Kidney glomerular epithelial cell (primary cell): Measurements from ENCODE around the gene PARD3B.

Experiments
- DNase-seq: peaks from one replicate; lab custom pipeline; 2025; lab: John Stamatoyannopoulos, UW

PARD3B gene

DNA sequence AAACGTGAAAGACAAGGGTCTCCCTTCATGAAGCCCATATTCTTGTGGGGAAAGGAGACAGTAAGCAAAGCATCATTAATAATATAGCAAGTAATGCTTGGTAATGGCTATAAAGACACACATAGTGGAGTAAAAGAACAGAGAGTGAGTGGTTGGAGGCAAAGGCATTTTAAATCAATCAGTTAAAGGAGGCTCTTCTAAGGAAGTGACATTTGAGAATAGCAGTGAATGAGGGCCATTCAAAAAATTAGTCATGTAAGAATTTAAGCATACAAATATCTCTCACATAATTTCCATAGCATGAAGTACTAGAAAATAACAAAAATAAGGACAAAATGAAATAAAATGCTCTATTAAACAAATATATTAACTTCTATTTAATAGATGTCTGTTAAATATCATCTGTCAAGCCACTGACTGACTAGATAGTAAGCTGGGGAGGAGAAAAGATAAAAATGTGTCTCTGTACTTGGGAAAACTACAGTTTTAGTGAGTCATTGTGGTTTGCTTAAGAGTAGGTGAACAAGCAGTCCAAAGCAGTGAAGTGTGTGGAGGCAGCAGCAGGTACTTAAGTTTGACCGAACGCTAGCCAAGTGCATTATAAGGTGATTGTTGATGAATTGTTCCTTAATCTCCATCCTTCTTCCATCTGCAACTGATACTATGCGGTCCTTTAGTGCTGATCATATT lies 160.1 kb downstream of the PARD3B start:
- DNase-seq, result peak; percentile 62

DNA sequence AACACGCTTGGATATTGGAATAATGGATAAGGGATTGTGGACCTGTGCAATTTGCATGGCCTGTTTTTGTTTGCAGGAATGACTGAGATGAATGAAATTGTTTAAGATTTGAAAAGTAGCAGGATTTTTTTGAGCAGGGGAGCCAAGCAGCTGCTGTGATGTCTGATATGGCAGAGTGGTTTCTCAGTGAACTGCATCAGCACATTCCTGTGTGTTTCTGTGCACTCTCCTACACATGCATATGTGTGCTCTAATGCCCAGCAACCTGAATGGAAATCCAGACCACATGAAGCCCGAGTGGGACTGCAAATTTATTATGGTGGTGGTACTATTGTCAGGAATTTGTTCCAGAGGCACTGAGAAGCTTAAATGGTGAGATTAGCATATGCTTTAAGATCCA lies 161.7 kb downstream of the PARD3B start:
- peak; percentile 33 for DNase-seq

DNA sequence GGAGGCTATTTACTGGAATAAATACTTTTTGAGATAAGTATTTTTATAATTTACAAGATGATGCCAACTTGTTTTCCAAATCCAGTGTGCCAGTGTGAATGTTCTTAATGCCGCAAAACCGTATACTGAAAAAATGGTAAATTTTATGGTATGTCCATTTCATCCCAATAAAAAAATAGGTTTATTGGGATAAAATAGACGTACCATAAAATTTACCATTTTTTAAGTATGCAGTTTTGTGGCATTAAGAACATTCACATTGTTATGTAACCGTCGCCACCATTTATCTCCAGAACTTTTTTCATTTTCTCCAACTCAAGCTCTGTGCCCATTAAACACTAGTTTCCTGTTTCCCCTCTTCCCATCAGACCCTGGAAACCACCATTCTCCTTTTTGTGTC lies 167.9 kb downstream of the PARD3B start:
- no peak for DNase-seq

DNA sequence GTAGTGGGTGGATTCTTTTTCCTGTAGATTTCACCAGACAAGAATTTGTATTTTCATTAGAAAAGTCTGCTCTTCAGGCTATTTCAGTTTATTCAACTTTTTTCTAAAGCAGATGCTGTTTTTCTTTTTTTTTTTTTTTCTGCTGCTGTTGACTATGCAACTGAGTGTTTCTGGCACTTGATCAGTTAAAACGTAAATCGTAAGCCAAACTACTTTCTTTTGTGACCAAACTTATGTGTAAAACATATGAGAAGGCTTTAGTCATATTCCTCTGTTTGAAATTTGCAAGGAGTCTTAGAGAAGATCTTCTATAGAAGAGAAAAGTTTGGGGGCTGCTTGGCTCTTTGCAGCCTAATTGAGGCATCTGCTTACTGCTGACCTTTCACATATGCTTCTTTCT lies 170.1 kb downstream of the PARD3B start:
- DNase-seq, result no peak

DNA sequence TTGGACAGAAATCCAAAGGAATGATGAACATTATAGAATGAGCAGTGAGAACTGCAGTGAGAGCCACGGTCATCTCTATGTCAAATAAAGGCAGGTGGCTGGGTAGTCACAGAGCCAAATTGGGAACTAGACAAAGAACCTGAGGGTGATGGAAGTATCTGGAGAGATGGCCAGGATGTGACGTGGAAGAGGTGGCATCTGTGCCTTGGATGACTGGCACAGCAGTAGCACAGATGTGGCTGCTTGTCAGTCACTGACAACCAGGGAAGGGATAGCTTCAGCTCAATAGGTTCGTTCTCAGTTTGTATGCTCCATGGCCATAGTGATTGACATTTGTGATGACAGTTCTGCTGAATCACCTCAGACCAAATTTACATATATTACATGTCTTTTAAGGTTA lies 172.3 kb downstream of the PARD3B start:
- no peak for DNase-seq

DNA sequence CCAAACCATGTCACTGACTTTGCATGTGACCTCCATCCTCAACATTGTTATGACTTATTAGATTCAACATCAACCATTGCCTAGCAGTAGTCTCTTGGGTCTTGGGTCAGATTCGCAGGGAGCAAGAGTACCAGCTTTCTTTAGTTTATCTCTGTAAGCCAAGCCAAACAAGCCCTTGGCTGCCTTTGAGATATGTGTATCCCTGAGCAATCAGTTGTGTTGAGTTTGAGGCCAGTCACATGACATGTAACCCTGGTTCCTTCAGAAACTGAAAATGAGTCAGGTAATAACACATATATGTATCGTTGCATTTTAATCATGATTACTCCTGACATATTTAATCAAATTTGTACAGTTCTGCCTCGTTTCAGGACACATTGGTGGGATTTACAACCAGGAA lies 173.3 kb downstream of the PARD3B start:
- DNase-seq, result no peak

DNA sequence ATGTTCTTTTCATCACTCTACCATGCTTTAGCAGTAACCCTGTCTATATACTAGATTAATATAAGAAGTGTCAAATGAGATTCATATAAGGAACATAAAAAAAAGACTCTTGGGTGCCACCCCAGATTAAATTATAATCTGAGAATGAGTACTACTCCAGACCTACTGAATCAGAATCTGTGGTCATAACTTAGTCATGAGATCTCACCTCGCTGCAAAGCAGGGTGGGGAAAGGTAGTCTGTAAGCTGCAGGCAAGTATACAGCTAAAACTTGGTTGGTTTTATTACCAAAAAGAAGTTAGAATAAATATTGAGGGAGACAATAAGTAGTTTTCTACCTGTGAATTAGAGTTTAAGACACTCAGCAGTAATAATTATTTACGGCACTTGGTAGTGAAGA lies 175.6 kb downstream of the PARD3B start:
- no peak for DNase-seq

DNA sequence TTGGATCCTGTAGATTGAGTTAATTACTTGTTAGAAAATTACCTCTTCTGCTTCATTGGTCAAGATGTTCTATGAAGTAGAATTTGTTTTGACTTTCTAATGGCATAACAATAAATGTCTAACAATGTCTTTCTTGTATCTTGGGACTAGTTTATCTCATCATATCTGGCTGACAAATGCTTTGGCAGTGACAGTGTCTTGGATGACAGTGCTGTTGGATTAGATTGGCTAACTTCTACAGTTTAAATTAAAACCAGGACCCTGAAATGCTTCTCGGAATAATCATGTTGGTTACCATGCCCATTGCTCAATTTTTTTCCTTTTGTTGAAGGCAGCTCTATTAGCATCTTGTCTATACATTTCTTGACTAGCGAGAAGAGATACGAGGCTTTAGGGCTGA lies 176.9 kb downstream of the PARD3B start:
- DNase-seq, result no peak

DNA sequence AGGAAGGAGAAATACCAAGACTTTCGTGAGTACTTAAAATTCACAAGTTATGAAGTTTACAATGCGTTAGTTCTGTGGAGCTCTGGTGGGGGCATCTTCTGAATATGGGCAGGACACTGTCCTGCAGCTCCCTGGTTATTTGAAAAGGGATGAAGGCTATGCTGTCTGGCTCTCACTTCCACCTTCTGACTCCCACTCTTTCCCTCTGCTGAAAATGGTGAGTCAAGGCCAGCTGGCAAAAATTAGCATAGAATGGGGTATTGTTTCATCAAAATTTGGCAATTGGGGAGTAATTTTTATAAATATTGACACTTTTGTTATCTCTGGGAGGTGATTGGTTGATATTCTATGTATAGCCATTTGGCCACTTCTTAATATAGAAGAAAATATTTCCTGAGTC lies 177.4 kb downstream of the PARD3B start:
- DNase-seq, result no peak

DNA sequence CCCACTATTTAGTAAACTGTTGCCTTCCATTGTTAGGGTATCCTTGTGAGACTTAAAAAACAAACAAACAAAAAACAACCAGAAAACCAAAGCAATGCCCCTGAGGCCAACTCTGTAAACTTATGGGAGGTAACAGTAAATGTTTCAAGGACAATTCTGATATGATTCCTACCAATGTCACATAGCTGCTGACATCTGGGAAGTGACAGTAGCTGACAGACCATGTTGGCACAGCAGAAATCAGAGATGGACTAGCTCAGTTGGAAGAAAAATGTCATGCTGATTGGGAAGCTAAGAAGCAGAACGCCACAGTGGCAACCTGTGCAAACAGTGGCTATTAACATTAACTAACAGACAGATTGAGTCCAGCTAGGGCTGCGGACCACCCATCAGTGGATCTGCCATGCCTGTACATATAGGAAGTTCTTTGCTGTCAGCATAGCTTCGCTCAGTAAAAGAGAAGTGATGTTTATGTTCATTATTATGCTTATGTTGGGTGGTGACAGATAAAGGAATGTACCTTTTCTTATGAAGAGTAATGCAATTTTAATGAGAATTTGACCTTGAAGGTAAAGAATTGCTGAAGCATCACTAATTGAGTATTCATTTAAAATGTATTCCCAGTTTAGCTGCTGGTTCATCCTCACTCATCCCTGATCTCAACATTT lies 180.6 kb downstream of the PARD3B start:
- DNase-seq, result no peak

DNA sequence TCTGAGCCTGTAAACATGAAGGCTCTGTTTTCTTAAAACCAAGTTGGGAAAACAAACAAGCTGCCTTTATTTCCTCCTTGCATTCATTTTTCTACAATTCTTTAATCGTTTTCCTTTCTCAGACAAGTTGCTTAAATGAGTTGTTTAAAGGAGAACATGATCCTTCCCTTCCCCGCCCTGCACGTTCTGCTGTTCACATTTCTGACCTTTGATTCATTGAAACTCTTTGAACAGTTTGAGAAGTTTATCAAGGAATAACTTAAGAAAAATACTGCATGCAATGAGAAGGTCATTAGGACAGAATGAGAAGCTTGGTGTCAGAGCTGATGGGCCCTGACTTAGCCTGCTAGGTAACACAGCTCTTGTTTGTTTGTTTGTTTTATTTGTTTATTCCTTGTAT lies 181.6 kb downstream of the PARD3B start:
- no peak for DNase-seq

DNA sequence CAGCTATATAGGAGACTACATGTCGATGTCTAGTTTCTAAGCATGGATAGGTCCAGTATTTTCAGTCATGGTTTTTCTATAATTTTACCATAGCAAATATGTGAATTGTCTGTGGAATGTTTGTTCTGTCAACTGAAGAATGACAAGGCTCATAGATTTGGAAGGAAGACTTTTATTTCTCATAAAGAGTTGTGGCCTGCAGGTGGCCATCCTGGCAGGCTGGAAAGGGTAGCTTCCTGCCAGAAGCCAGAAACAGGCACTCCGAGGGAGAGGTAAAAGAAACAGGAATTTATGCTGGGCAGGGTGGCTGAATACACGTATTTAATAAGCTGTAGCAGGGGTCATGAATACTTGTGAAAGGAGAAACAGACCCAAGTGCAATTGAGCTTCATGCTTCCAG lies 182.1 kb downstream of the PARD3B start:
- DNase-seq, result no peak

DNA sequence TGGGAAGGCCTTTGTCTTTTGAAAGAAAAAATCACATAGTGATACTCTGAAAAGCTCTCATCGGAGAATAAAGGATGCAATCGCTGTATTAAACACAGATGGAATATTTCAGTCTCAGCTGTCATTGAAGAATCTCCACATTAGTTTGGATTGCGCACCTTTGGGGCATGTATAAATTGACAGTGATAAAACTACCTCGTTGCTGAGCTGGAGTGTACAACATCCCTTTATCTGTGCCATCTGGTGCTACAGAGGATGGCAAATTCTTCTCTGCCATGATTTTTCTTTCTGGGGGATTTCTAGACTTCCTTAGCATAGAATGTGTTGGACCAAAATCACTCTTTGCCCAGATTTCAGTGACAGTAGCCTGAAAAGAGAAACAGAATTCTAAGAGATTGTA lies 185.3 kb downstream of the PARD3B start:
- no peak for DNase-seq

DNA sequence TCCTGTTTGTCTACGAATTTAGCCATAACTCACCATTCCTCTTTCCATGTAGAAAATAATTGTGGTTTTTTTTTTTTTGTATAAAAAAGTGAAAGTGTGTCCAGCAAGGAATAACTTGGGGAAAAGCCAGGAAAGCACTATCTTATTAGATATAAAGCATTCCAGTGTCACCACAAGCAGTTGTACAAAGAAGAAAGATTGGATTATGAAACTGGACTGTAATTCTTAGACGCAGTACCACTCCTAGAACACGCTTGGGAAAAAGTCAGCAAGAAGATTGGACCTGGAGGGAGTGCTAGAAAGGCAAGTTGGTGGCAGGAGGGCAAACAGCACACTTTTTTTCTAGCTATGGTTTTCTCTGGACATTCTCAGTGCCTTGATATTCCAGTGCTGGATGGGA lies 186.7 kb downstream of the PARD3B start:
- DNase-seq, result peak; percentile 50

DNA sequence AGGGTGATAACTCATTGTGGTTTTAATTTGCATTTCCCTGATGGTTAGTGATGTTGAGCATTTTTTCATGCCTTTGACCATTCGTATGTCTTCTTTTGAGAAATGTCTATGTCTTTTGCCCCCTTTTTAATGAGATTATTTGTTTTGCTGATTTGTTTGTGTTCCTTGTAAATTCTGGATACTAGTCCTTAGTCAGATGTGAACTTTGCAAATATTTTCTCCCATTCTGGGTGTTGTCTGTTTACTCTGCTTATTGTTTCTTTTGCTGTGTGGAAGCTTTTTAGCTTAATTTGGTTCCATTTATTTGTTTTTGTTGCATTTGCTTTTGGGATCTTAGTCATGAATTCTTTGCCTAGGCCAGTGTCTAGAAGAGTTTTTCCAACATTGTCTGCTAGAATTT lies 192.0 kb downstream of the PARD3B start:
- DNase-seq, result no peak

DNA sequence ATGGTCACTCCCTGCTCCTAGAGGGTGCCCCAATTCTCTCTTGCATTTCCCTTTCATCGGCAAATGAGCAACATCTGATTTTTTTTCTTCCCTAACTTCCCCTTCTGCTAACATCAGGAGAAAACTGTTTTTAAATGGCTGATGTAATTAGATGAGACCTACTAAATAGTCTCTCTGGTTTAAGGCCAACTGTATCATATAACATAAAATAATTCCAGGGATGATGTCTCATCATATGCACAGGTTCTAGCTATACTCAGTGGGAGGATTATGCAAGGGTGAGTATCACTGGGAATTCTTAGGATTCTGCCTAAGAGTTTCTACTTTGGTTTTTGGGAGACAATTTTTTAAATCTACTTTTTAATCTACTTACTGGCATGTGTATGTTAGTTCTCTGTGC lies 193.4 kb downstream of the PARD3B start:
- no peak for DNase-seq

DNA sequence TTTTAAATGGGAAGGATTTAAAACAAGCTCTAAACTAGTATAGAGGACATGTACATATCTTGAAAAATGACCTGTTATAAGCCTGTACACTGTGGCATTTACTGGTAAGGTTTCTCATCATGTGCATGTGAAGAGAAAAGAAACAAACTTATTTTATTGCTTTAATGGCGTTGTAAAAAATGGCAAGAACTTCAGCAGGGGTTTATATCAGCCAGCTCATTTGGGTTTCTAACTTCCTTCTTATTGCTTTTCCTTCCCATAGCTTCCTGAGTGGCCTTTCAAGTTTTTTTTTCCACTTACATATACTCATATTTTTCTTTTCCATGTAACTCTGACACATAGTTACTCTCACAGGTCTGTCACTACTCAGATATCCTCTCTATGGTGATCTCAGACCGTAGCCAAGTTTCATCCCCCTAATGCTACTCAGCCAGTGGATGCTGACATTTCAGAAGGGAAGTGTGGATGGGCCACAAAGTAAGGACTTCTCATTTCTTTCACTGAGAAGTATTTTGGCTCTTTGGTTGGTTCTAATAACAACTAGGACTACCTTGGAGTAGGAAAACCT lies 198.2 kb downstream of the PARD3B start:
- DNase-seq, result no peak

DNA sequence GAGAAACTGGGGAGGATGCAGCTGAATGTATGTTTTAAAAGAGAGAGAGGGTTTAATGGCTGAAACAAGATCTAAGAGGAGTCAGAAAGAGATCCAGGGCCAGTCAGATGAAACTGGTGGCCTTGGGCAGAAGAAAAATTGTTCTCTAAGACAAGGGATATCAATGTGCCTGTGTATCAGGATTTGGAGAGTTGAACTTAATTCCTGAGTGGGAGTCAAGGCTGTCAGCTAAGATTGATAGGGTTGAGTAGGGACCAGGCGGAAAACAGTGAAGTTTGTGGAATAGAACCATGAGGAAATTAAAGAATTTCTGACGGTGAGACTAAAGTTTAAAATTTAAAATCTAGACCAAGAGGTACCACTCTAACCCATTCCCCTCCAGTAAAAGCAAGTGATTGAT lies 199.2 kb downstream of the PARD3B start:
- DNase-seq, result no peak

DNA sequence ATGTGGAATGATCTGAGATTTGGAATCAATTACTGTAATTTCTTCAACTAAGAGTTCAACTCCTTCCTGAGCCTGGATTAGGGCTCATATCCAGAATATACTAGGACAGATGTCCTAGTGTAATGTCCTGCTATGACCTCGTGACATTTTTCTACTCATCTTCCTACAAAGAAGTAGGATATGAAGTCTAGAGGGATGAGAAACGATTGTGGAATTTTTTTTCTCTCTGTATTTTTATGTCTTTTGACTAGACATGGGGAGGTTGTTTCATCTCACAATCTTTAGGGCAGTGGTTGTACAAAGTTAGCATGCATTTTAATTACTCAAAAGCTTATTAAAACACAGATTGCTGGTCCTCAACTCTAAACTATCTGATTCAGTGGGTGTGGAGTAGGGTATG lies 203.0 kb downstream of the PARD3B start:
- no peak for DNase-seq

DNA sequence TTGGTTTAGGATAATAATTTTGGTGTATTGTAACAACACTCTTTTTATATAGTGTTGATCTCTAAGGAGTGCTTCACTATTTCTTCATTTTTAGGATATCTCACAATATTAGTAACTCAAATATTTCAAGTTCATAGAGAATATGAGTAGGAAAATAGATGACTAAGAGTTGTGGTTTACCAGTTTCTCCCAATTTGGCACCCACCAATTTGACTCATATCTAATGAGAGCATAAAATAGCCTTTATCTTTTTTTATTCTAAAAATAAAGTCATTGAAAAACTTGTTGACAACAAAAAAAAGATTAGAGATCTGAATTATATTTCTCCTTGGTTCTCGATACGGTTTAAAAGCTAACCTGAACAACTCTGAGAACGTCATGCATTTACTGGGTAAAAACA lies 204.0 kb downstream of the PARD3B start:
- peak; percentile 17 for DNase-seq

DNA sequence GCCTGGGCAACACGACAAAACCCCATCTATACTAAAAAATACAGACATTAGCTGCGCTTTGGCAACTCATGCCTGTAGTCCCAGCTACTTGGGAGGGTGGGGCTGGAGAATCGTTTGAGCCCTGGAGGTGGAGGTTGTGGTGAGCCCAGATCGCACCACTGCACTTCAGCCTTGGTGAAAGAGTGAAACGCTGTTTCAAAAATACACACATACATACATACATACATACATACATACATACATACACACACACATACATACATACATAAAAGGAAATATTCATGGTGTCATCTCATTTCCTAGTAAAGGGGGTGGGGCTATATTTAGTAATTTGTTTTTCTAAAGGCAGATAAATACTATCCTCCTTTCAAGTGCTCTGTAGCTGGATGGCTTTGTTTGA lies 205.1 kb downstream of the PARD3B start:
- DNase-seq, result no peak

DNA sequence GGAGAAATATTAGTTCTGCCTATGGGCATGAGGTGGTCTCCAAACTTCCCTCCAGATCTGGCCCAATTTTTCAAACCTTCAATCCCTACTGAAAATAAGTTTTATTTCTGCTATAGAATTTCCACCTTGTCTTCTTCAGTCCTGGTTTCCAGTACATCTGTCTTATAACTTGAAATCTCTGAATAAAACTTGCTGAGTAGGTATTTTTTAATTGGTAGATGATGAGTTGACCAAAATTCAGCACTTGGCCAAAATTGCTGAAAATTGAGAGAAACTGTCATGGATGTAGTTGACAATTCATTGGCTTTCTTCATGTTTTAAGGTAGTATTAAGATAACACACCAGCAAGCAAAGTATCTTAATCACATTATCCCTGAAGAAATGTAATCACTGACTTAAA lies 206.2 kb downstream of the PARD3B start:
- DNase-seq, result no peak

DNA sequence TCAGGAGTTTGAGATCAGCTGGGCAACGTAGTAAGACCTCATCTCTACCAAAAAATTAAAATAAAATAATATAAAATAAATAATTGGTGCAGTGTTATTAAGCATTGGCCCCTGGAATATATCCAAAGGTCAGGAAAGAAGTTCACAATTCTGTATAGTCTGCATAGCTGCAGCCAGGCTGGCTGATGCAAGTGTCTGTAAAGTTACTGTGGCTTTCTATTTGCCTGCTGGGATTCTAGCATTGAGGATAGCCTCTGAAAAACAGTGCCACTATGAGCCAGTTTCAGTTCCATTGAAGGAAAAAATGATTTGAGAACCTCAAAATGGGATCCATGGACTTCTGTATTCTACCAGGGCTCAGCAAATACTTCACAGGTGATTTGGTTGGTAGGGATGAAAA lies 208.6 kb downstream of the PARD3B start:
- DNase-seq, result no peak

DNA sequence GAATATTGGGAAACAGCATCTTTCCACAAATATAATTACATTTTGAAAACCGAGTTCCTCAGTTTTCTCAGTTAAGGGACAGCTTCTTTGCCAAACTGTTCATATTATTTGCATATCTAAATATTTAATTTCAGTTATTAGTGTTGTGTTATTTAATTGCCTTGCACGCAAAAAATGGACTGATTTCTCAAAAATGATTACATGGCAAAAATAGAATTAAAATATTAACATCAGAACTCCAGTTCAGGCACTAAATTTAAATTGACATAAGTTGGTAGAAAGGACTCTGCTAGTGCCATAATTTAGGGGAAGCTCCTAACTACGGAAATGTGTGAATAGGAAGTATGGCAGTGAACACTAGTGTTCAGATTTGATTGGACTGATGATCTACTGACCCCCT lies 209.6 kb downstream of the PARD3B start:
- DNase-seq, result no peak
